Measurements from ENCODE around the gene ICAM1. TPM values are rescaled to one million over a fixed set of nuclear protein-coding genes. Genes with fewer than 3 reads are reported as not detected.
A peak's percentile ranks its signal among the peaks of the same experiment; 100 is the strongest.

ICAM1 gene
- total RNA-seq, 1 experiment from 2014 or later = 5.1 TPM

GRCh38 chr19:10329555-10329954 lies 58.6 kb downstream of the ICAM1 start:
- no peak overlapping the region for H3K4me3 ChIP-seq (ENCODE audit: low read length)
- peaks cover 35% of the 10 kb centered on the region for H3K79me2 ChIP-seq (ENCODE audit: low read length)
- H3K9me3 ChIP-seq (ENCODE audit: low read length) = no peaks in the 10 kb centered on the region
- H3K4me1 ChIP-seq (ENCODE audit: low read length) = peaks cover 19% of the 10 kb centered on the region
- peaks cover 13% of the 10 kb centered on the region for H3K36me3 ChIP-seq (ENCODE audit: insufficient read depth, low read length)
- no peaks in the 10 kb centered on the region for H3K9me2 ChIP-seq (replicated peaks; ENCODE audit: insufficient read depth, low read length)
- no peak overlapping the region for H2AFZ ChIP-seq (ENCODE audit: low read length)
- H3K27me3 ChIP-seq (ENCODE audit: low read length) = no peaks in the 10 kb centered on the region
- DNase-seq = no peak
- H3K27ac ChIP-seq (ENCODE audit: low read length) = no peak overlapping the region
- H3K9ac ChIP-seq (ENCODE audit: low read length) = no peak overlapping the region
- peaks cover 7% of the 10 kb centered on the region; the same call in 1 of the 2 replicates for H4K20me1 ChIP-seq (ENCODE audit: insufficient read depth, low read depth, low read length)
- no peak overlapping the region for H3K4me2 ChIP-seq (ENCODE audit: low read depth, low read length, poor library complexity, severe bottlenecking)

- Histone ChIP-seq H3K36me3 (ENCODE audit: insufficient read depth, low read length) (peaks cover 13% of the 10 kb centered on the region), H3K4me3 (ENCODE audit: low read length) (peak overlapping the region; percentile 76), H3K27ac (ENCODE audit: low read length) (peak overlapping the region; percentile 91; the same call in 1 of the 2 replicates), H3K27me3 (ENCODE audit: low read length) (no peaks in the 10 kb centered on the region), H2AFZ (ENCODE audit: low read length) (no peak overlapping the region), H3K9me3 (ENCODE audit: low read length) (no peaks in the 10 kb centered on the region), H3K9ac (ENCODE audit: low read length) (peak overlapping the region; percentile 98), H3K4me1 (ENCODE audit: low read length) (peaks cover 28% of the 10 kb centered on the region), H3K79me2 (ENCODE audit: low read length) (peaks cover 36% of the 10 kb centered on the region), H3K9me2 (replicated peaks; ENCODE audit: insufficient read depth, low read length) (no peaks in the 10 kb centered on the region), H3K4me2 (ENCODE audit: low read depth, low read length, poor library complexity, severe bottlenecking) (peak overlapping the region; percentile 72), H4K20me1 (ENCODE audit: insufficient read depth, low read depth, low read length) (peaks cover 7% of the 10 kb centered on the region; the same call in 1 of the 2 replicates)
- DNase-seq = no peak
Observed at GRCh38 chr19:10332158-10332964, 61.4 kb downstream of the ICAM1 start.

GRCh38 chr19:10332965-10333757 lies 62.2 kb downstream of the ICAM1 start, which contains the start of gene RAVER1:
TSS of gene RAVER1 (minus strand) at chr19:10333529. CDS start at chr19:10333507, 22 bp downstream.
- Histone ChIP-seq H3K4me2 (ENCODE audit: low read depth, low read length, poor library complexity, severe bottlenecking) (peak within 1 kb of the TSS; percentile 91), H4K20me1 (ENCODE audit: insufficient read depth, low read depth, low read length) (no peaks in the 10 kb centered on the region; the same call in 1 of the 2 replicates), H3K27me3 (ENCODE audit: low read length) (no peaks in the 10 kb centered on the region), H3K9me2 (replicated peaks; ENCODE audit: insufficient read depth, low read length) (no peaks in the 10 kb centered on the region), H3K79me2 (ENCODE audit: low read length) (peaks cover 36% of the 10 kb centered on the region), H3K36me3 (ENCODE audit: insufficient read depth, low read length) (peaks cover 6% of the 10 kb centered on the region), H3K9ac (ENCODE audit: low read length) (peak within 1 kb of the TSS; percentile 98), H3K4me3 (ENCODE audit: low read length) (peak within 1 kb of the TSS; percentile 76), H3K4me1 (ENCODE audit: low read length) (peaks cover 34% of the 10 kb centered on the region), H2AFZ (ENCODE audit: low read length) (no peak within 1 kb of the TSS; the same call in 1 of the 2 replicates), H3K27ac (ENCODE audit: low read length) (peak within 1 kb of the TSS; percentile 91), H3K9me3 (ENCODE audit: low read length) (no peaks in the 10 kb centered on the region)
- DNase-seq = peak; percentile 99

- H3K27me3 ChIP-seq (ENCODE audit: low read length) = no peaks in the 10 kb centered on the region
Observed at GRCh38 chr19:10333758-10334587, 63.1 kb downstream of the ICAM1 start.

GRCh38 chr19:10334588-10335351 lies 63.9 kb downstream of the ICAM1 start:
- Histone ChIP-seq H3K27me3 (ENCODE audit: low read length) (no peaks in the 10 kb centered on the region), H3K4me3 (ENCODE audit: low read length) (peak overlapping the region; percentile 76), H2AFZ (ENCODE audit: low read length) (no peak overlapping the region), H3K79me2 (ENCODE audit: low read length) (peaks cover 47% of the 10 kb centered on the region), H3K4me2 (ENCODE audit: low read depth, low read length, poor library complexity, severe bottlenecking) (peak overlapping the region; percentile 91), H3K9me3 (ENCODE audit: low read length) (no peaks in the 10 kb centered on the region), H4K20me1 (ENCODE audit: insufficient read depth, low read depth, low read length) (no peaks in the 10 kb centered on the region; the same call in 1 of the 2 replicates), H3K27ac (ENCODE audit: low read length) (no peak overlapping the region), H3K9ac (ENCODE audit: low read length) (no peak overlapping the region; the same call in 1 of the 2 replicates), H3K9me2 (replicated peaks; ENCODE audit: insufficient read depth, low read length) (no peaks in the 10 kb centered on the region), H3K4me1 (ENCODE audit: low read length) (peaks cover 48% of the 10 kb centered on the region), H3K36me3 (ENCODE audit: insufficient read depth, low read length) (peaks cover 6% of the 10 kb centered on the region)
- peak; percentile 94 for DNase-seq

More at GRCh38 chr19:10333758-10334587, 63.1 kb downstream of the ICAM1 start:
- Histone ChIP-seq H3K9me3 (ENCODE audit: low read length) (no peaks in the 10 kb centered on the region), H3K4me1 (ENCODE audit: low read length) (peaks cover 42% of the 10 kb centered on the region), H3K27ac (ENCODE audit: low read length) (no peak overlapping the region), H3K4me2 (ENCODE audit: low read depth, low read length, poor library complexity, severe bottlenecking) (peak overlapping the region; percentile 91), H3K79me2 (ENCODE audit: low read length) (peaks cover 44% of the 10 kb centered on the region), H3K4me3 (ENCODE audit: low read length) (peak overlapping the region; percentile 76), H3K9ac (ENCODE audit: low read length) (peak overlapping the region; percentile 79), H2AFZ (ENCODE audit: low read length) (no peak overlapping the region), H4K20me1 (ENCODE audit: insufficient read depth, low read depth, low read length) (no peaks in the 10 kb centered on the region; the same call in 1 of the 2 replicates), H3K9me2 (replicated peaks; ENCODE audit: insufficient read depth, low read length) (no peaks in the 10 kb centered on the region), H3K36me3 (ENCODE audit: insufficient read depth, low read length) (peaks cover 6% of the 10 kb centered on the region)
- DNase-seq = no peak

- Histone ChIP-seq H3K9me2 (replicated peaks; ENCODE audit: insufficient read depth, low read length) (no peaks in the 10 kb centered on the region), H2AFZ (ENCODE audit: low read length) (no peak overlapping the region), H3K9ac (ENCODE audit: low read length) (no peak overlapping the region), H3K4me2 (ENCODE audit: low read depth, low read length, poor library complexity, severe bottlenecking) (peak overlapping the region; percentile 91), H3K79me2 (ENCODE audit: low read length) (peaks cover 43% of the 10 kb centered on the region), H3K4me3 (ENCODE audit: low read length) (no peak overlapping the region; the same call in 1 of the 2 replicates), H3K4me1 (ENCODE audit: low read length) (peaks cover 51% of the 10 kb centered on the region), H3K27ac (ENCODE audit: low read length) (no peak overlapping the region), H3K9me3 (ENCODE audit: low read length) (no peaks in the 10 kb centered on the region), H4K20me1 (ENCODE audit: insufficient read depth, low read depth, low read length) (no peaks in the 10 kb centered on the region; the same call in 1 of the 2 replicates), H3K27me3 (ENCODE audit: low read length) (no peaks in the 10 kb centered on the region), H3K36me3 (ENCODE audit: insufficient read depth, low read length) (peaks cover 1% of the 10 kb centered on the region; the same call in 1 of the 2 replicates)
- DNase-seq = no peak
Observed at GRCh38 chr19:10335352-10335985, 64.5 kb downstream of the ICAM1 start.
